Activated B cell treated with CpG ODN at 0.5 μM for 24 hours (primary cell): ENCODE results near the gene TNXB. TPM values are rescaled to one million over a fixed set of nuclear protein-coding genes. Genes with fewer than 3 reads are reported as not detected.

Experiments used
- ATAC-seq: fragments of 200-7000 bp; cut with Tn5 transposase; one replicate; pipeline ENCODE4 v1.10.0; 2021; ENCODE audit warnings: low read depth, mild to moderate bottlenecking, moderate library complexity
- CTCF ChIA-PET: fragments of 350-600 bp; sonication (Branson Sonifier 250); formaldehyde crosslinking; loops from one replicate; lab custom pipeline; 2021; ENCODE audit warnings: antibody characterized with exemption; lab: Charles Lee
- POLR2A ChIA-PET: fragments of 350-600 bp; sonication (Branson Sonifier 250); formaldehyde crosslinking; loops from one replicate; lab custom pipeline; 2021; ENCODE audit warnings: antibody characterized with exemption; lab: Charles Lee
- DNase-seq: peaks from one replicate; pipeline ENCODE4 v3.0.0; 2022
- H3K27ac Mint-ChIP-seq: one replicate; pipeline ENCODE4 v1.8.0; 2020; ENCODE audit warnings: mixed read lengths
- H3K27me3 Mint-ChIP-seq: one replicate; pipeline ENCODE4 v1.8.0; 2021; ENCODE audit warnings: mixed read lengths
- H3K36me3 Mint-ChIP-seq: one replicate; pipeline ENCODE4 v1.8.0; 2021; ENCODE audit warnings: low read depth, mixed read lengths
- H3K4me1 Mint-ChIP-seq: one replicate; pipeline ENCODE4 v1.8.0; 2021; ENCODE audit warnings: mixed read lengths
- H3K4me3 Mint-ChIP-seq: one replicate; pipeline ENCODE4 v1.8.0; 2020; ENCODE audit warnings: mild to moderate bottlenecking, mixed read lengths
- H3K9me3 Mint-ChIP-seq: one replicate; pipeline ENCODE4 v1.8.0; 2020; ENCODE audit warnings: mixed read lengths
- intact Hi-C: fragments of 100-400 bp; cut with micrococcal nuclease; formaldehyde crosslinking; loops from one replicate; pipeline ENCODE4 v1.15.1; 2024
- total RNA-seq: library from RNA; stranded (reverse); gene quantifications from 2 replicates; pipeline ENCODE4 v1.2.3, GENCODE V29; 2022
- TF ChIP-seq, protein P1 (sequence below): fragments of 200-600 bp; IDR thresholded peaks from one replicate; pipeline ENCODE4 v1.8.0; 2022; ENCODE audit warnings: antibody characterized with exemption, mild to moderate bottlenecking

TNXB gene
- total RNA-seq, 1 donor from 2014 or later, result 12.4 TPM

DNA sequence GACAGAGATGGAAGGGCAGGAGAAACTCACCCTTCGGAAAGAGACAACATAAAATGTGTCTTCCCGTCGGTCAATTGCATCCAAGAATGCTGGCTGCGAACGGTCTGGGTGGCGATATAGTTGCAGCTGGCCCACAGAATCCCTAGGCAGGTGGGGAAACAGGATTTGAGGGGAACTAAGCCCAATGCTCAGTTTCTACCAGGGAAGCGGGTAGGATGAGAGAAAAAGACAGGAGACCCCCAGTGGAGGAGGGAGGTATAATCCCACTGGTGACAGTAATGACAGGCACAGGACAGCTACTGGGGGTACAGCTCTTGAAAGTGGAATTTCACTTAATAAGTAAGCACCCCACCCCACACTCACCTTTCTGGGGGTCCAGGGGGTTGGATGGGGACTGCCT, 7.5 kb upstream of the TNXB start:
- no peaks in the 10 kb centered on the region for H3K9me3 Mint-ChIP-seq
- TF ChIP-seq, protein P1, sequence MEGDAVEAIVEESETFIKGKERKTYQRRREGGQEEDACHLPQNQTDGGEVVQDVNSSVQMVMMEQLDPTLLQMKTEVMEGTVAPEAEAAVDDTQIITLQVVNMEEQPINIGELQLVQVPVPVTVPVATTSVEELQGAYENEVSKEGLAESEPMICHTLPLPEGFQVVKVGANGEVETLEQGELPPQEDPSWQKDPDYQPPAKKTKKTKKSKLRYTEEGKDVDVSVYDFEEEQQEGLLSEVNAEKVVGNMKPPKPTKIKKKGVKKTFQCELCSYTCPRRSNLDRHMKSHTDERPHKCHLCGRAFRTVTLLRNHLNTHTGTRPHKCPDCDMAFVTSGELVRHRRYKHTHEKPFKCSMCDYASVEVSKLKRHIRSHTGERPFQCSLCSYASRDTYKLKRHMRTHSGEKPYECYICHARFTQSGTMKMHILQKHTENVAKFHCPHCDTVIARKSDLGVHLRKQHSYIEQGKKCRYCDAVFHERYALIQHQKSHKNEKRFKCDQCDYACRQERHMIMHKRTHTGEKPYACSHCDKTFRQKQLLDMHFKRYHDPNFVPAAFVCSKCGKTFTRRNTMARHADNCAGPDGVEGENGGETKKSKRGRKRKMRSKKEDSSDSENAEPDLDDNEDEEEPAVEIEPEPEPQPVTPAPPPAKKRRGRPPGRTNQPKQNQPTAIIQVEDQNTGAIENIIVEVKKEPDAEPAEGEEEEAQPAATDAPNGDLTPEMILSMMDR, result no peak
- ATAC-seq (no peak), DNase-seq (no peak)
- POLR2A ChIA-PET, result interaction anchor here (0.5 to 1.2 kb wide), 3 partner anchors 11 to 584 kb away, joined by 3 to 7 read pairs (median 3); no protein-coding TSS in a partner anchor
- intact Hi-C loops, result loop anchor here (10.0 kb wide), 1 partner anchor 298 kb away; no protein-coding TSS in a partner anchor
- CTCF ChIA-PET, result interaction anchor here (1.7 kb wide), 1 partner anchor 129 kb away, joined by 5 read pairs; no protein-coding TSS in a partner anchor
- H3K4me3 Mint-ChIP-seq, result no peak overlapping the region
- H3K36me3 Mint-ChIP-seq, result peaks cover 73% of the 10 kb centered on the region
- peaks cover 7% of the 10 kb centered on the region for H3K4me1 Mint-ChIP-seq
- H3K27me3 Mint-ChIP-seq, result no peaks in the 10 kb centered on the region
- H3K27ac Mint-ChIP-seq, result no peak overlapping the region

DNA sequence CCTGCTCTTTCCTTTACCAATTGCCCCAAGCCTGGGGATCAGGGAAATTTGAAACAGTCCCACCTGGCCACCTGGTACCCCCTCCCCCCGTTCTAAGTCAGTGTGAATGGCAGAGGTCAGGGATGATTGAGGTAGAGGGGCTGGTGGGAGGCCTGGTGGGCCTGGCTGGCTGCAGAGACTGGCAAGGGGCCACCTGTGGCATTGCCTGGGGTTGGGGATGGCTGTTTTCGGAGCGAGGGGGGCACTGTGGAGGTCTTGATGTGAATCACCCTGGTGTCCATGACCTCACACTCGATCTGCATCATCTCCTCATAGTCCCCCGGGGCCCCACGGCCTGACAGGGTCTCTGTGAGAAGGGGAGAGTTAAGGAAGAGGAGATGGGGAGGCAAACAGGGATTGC, 6.5 kb upstream of the TNXB start:
- no peak for ATAC-seq
- TF ChIP-seq, protein P1, result no peak
- H3K9me3 Mint-ChIP-seq, result no peaks in the 10 kb centered on the region
- peaks cover 66% of the 10 kb centered on the region for H3K36me3 Mint-ChIP-seq
- DNase-seq, result no peak
- POLR2A ChIA-PET, result no interaction called here
- peaks cover 7% of the 10 kb centered on the region for H3K4me1 Mint-ChIP-seq
- CTCF ChIA-PET, result no interaction called here
- no peaks in the 10 kb centered on the region for H3K27me3 Mint-ChIP-seq
- no peak overlapping the region for H3K4me3 Mint-ChIP-seq
- no peak overlapping the region for H3K27ac Mint-ChIP-seq
- intact Hi-C loops, result loop anchor here (10.0 kb wide), 1 partner anchor 299 kb away; no protein-coding TSS in a partner anchor

DNA sequence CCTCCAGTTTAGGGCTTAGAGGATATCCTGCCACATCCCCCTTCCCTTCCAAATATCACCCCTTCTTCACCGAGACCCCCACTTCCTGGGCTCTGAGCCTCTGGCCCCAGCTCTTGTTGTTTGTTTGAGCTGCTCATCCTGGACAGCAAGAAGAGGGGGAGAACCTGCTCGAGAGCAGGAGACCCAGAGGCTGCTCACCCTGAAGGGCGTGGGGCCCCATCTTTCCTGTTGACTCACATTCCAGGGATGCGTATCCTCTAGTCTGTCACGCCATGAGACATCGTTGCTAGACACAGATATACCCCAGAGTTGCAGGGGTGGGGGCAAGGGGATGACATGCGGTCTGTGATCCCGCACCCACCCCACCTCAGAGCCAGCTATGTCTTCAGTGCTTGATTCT, 5.7 kb upstream of the TNXB start:
- intact Hi-C loops, result loop anchor here (10.0 kb wide), 1 partner anchor 300 kb away; no protein-coding TSS in a partner anchor
- TF ChIP-seq, protein P1, result no peak
- peaks cover 7% of the 10 kb centered on the region for H3K4me1 Mint-ChIP-seq
- H3K4me3 Mint-ChIP-seq, result no peak overlapping the region
- POLR2A ChIA-PET, result interaction anchor here (0.7 kb wide), 1 partner anchor 83 kb away, joined by 3 read pairs; no protein-coding TSS in a partner anchor
- no peaks in the 10 kb centered on the region for H3K9me3 Mint-ChIP-seq
- CTCF ChIA-PET, result no interaction called here
- DNase-seq (no peak), ATAC-seq (no peak)
- H3K27ac Mint-ChIP-seq, result no peak overlapping the region
- H3K27me3 Mint-ChIP-seq, result no peaks in the 10 kb centered on the region
- H3K36me3 Mint-ChIP-seq, result peaks cover 59% of the 10 kb centered on the region

DNA sequence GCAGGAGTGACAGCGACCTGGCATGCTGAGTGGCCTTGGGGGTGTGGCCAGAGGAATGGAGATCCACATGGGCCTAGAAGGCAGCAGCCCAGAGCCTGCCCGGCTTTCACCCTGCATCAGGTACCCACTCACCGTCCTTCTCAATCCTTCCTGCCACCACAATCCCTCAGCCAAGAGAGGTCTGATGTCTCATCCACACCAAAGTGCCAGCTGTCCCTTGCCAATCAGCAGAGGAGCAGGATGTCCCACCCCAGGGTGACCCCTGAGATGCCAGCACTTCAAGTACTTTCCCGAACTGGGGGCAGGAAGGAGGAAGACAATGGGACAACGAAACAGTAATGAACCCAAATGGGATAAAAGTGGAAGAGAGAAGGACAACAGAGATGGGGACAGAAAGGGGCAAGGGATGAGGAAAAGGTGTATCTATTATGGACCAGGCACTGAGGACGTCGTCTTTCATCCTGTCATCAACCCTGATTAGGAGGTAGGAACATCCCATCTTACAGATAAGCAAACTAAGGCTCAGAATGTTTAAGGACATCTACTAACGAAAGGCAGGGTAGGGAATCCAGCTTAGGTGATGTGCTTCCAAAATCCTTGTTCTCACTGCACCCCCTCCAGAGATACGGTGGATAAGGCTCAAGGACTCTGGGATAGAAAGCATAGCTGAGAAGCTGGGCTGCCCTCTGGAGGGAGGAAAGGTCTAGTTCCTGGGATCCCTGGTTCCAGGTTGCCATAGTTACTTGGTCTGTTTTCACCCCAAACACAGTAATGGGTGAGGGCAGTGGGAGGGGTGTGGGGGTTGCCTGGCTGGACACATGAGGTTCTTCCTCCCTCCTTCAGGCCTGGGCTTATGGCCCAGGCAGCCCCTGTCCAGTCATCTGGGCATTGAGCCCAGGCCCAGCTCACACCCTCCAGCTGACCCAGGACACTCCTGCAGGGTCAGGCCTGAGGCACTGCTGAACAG, 4.5 kb upstream of the TNXB start:
- intact Hi-C loops, result loop anchor here (10.0 kb wide), 1 partner anchor 301 kb away; no protein-coding TSS in a partner anchor
- TF ChIP-seq, protein P1, result no peak
- Mint-ChIP-seq H3K4me3 (no peak overlapping the region), H3K36me3 (peaks cover 48% of the 10 kb centered on the region), H3K4me1 (peaks cover 4% of the 10 kb centered on the region), H3K27ac (no peak overlapping the region), H3K9me3 (no peaks in the 10 kb centered on the region), H3K27me3 (peaks cover 4% of the 10 kb centered on the region)
- ATAC-seq, result no peak
- POLR2A ChIA-PET, result interaction anchor here (0.5 kb wide), 1 partner anchor 31 kb away, joined by 3 read pairs; no protein-coding TSS in a partner anchor
- CTCF ChIA-PET, result no interaction called here
- DNase-seq, result no peak
